Left cardiac atrium (tissue), 4 donors: ENCODE data around the gene AUP1. TPM values are rescaled to one million over a fixed set of nuclear protein-coding genes. Genes with fewer than 3 reads are reported as not detected.
A peak's percentile ranks its signal among the peaks of the same experiment; 100 is the strongest.

Experiments used
- ATAC-seq, 2 donors: fragments of 200-7000 bp; cut with Tn5 transposase; one replicate each; pipeline ENCODE4 v1.9.1; 2020; ENCODE audit warnings: mild to moderate bottlenecking in 2 of 2, moderate library complexity in 2 of 2
- DNase-seq: peaks from one replicate; pipeline ENCODE4 v3.0.0-alpha.2; 2020
- intact Hi-C, 2 donors: fragments of 100-400 bp; cut with DNase I; formaldehyde crosslinking; loops; one replicate each; pipeline versions ENCODE4 v1.14.1 to v1.15.1; 2022 to 2023
- total RNA-seq, 2 donors: library from RNA; stranded (reverse); fragmentation: NEBNext Ultra II Directional; extraction: Animal tissue kit (Norgen Biotek cat#: 25700); gene quantifications; one replicate each; pipeline ENCODE4 v1.2.1, GENCODE V29; 2021
- donor health status: DM: no; HTN: yes; CAD: no.
- donor health status: DM: no; HTN: yes; CAD: no; lungs with severe emphysema.
- donor health status: DM: yes; HTN: yes; CAD: no.
- donor health status: Dilated cardiomyopathy.

Gene AUP1
- total RNA-seq, 2 donors from 2014 or later, result 62.2 to 78.3 TPM

DNA sequence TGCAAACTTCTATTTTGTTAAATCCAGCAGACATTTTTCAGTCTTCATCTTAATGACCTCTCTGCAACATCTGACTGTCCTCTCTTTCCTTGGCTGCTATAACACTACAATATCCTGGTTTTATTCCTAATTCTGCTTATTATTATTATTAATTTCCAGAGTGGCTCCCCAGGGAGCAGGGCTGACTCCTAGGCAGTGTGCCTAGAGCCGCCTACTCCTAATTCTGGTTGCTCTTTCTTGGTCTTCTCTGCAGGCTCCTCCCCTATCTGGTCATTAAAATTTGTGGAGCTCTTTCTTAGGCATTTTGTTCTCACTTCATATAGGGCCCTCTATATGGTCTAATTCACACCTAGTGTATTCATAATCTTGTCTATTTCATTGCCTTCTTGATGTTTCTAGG is 13.5 kb upstream of the AUP1 start:
- ATAC-seq (no peak), DNase-seq (no peak)
- intact Hi-C loops, result no loop called here

GRCh38 chr2:74540291-74540690 is 10.8 kb upstream of the AUP1 start:
- DNase-seq (peak; percentile 81), ATAC-seq (peak; percentile 32 to 74)
- intact Hi-C loops, result no loop called here

GRCh38 chr2:74538881-74539339 is 9.4 kb upstream of the AUP1 start:
- DNase-seq, result no peak

DNA sequence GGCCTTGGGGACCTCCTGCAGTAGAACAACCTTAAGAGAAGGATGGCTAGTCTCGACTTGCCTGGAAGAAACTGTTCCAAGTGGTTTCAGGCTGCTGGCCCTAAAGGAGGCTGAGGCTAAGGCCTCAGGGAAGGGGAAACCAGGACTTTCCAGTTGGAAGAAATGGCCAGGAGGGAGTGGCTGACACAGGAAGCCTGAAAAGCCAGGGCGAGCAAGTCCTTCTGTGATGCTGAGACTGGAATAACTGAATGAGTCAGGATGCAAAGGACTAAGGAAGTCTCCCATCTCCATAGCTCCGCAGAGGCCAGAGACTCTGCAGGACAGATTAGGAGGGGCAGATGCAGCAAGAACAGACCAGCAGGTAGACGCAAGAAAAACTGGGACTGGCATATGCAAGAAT is 7.6 kb upstream of the AUP1 start:
- no peak for DNase-seq
- intact Hi-C loops, result no loop called here
- ATAC-seq, result no peak

More at GRCh38 chr2:74538881-74539339, 9.4 kb upstream of the AUP1 start:
- no peak for ATAC-seq
- intact Hi-C loops, result no loop called here

DNA sequence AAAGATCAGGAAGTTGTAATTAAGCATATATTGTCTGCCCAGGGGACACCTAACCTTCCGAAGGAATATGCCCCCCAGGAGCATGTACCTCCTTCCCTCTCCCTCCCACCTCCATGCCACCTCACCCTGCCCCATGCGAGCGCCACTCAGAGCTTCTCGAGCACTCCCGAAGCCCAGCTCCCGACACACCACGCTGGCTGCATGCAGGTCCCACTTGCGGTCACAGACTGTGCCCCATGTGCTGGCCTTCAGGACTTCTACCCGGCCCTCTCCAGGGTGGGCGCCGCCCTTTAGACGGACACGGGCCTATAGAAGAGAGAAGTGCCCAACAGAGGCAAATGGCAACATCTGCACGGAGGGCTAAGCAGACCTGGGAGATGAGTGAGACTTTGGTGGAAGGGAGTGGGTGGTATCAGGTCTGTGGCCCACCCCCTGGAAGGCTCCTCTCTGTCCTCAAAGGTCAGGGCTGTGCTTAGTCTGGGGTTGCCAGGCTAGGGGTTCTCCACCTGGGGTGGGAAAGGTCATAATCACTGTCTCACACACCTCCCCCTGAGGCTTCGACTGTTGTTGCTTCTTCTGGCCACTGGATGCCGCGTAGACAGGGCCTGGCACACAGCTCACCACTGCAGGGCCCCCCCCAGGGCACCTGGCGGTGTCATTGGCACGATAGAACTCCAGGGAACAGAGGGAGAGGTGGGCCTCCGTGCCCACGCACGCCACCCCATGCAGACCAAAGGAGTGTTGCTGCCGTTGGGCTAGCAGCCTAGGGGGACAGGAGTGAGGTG is 6.9 kb upstream of the AUP1 start:
- intact Hi-C loops, result no loop called here
- ATAC-seq (no peak), DNase-seq (no peak)

- intact Hi-C loops, result no loop called here
- ATAC-seq (no peak), DNase-seq (no peak)
Observed at GRCh38 chr2:74535440-74535965, 6.0 kb upstream of the AUP1 start.

- DNase-seq (no peak), ATAC-seq (no peak)
- intact Hi-C loops, result loop anchor here in 1 of 2 donors (5.0 kb wide), 1 partner anchor 53 kb away; no protein-coding TSS in a partner anchor
Observed at GRCh38 chr2:74534411-74534810, 4.9 kb upstream of the AUP1 start.

- DNase-seq (no peak), ATAC-seq (no peak)
- intact Hi-C loops, result loop anchor here in 1 of 2 donors (5.0 kb wide), 1 partner anchor 54 kb away; no protein-coding TSS in a partner anchor
Observed at GRCh38 chr2:74533464-74533863, 4.0 kb upstream of the AUP1 start.

DNA sequence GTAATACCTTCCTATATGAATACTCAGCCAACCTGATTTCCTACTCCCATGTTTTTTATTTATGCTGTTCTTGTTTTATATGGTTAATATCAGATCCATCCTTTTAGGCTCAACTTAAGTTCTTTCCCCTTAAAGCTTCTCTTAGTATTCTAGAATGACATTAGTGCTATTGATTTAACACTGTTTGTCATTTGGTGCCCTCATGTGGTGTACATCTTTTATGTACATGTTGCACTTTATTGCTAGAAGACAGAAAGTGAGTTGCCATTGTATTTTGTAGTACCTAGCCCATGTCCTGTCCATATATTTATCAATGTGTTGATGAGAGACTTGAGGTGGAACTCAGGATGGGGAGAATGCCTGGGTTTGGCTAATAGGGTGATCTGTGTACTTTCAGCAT is 2.7 kb upstream of the AUP1 start:
- ATAC-seq, result no peak
- DNase-seq, result no peak
- intact Hi-C loops, result loop anchor here in 1 of 2 donors (5.0 kb wide), 1 partner anchor 55 kb away; no protein-coding TSS in a partner anchor

DNA sequence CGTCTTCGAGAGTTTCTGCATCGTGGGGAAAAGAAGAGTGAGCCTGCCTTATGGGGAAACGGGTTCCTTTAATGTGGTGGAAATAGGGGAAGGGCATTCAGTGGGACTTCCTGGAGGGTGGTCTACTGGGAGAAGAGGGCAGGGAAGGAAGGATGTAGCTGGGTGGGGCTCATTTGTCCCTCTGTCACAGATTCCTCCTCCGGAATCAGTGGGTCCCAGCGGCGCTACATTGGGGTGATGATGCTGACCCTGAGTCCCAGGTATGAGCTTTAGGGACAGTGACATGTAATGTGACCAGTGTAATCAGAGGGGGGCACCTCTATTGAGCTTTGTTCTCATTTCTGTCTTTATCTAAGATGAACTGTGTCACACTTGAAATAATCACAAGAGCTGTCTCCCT is 2.2 kb upstream of the AUP1 start:
- intact Hi-C loops, result loop anchor here in 1 of 2 donors (5.0 kb wide), 1 partner anchor 56 kb away; no protein-coding TSS in a partner anchor
- DNase-seq (no peak), ATAC-seq (no peak)

GRCh38 chr2:74530239-74531187 is 1.0 kb upstream of the AUP1 start:
- intact Hi-C loops, result loop anchor here in 1 of 2 donors (5.0 kb wide), 1 partner anchor 57 kb away; no protein-coding TSS in a partner anchor
- no peak for DNase-seq

GRCh38 chr2:74528600-74529356 is 728 bp downstream of the AUP1 start:
- intact Hi-C loops, result loop anchor here in 1 of 2 donors (2.0 kb wide), 1 partner anchor 18 kb away; no protein-coding TSS in a partner anchor
- DNase-seq (no peak), ATAC-seq (peak; percentile 0 to 1)

More at GRCh38 chr2:74530239-74531187, 1.0 kb upstream of the AUP1 start:
- peak; percentile 34 to 53 for ATAC-seq

DNA sequence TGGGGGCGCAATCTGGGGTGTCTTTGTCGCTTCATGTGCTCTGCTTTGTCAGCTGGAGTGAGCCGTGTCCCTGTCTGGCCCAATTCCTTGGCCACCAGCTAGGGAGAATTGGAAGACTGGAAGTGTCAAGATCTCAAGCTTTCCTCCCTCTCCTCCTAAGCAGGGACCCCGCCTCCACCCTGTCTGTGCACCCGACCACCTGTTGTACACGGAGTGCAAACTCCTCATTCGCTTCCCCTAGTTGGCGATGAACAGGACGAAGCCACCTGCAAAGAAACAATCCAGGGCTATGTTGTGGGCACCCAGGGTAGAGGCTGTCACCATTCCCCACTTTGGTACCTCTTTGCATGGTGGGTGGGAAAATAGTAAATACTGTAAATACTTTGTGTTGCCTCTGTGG is 1.8 kb downstream of the AUP1 start:
- ATAC-seq (no peak), DNase-seq (no peak)
- intact Hi-C loops, result loop anchor here in 1 of 2 donors (2.0 kb wide), 1 partner anchor 17 kb away; no protein-coding TSS in a partner anchor

GRCh38 chr2:74526649-74527230 is 2.8 kb downstream of the AUP1 start:
- no peak for ATAC-seq
- intact Hi-C loops, result no loop called here
- no peak for DNase-seq

DNA sequence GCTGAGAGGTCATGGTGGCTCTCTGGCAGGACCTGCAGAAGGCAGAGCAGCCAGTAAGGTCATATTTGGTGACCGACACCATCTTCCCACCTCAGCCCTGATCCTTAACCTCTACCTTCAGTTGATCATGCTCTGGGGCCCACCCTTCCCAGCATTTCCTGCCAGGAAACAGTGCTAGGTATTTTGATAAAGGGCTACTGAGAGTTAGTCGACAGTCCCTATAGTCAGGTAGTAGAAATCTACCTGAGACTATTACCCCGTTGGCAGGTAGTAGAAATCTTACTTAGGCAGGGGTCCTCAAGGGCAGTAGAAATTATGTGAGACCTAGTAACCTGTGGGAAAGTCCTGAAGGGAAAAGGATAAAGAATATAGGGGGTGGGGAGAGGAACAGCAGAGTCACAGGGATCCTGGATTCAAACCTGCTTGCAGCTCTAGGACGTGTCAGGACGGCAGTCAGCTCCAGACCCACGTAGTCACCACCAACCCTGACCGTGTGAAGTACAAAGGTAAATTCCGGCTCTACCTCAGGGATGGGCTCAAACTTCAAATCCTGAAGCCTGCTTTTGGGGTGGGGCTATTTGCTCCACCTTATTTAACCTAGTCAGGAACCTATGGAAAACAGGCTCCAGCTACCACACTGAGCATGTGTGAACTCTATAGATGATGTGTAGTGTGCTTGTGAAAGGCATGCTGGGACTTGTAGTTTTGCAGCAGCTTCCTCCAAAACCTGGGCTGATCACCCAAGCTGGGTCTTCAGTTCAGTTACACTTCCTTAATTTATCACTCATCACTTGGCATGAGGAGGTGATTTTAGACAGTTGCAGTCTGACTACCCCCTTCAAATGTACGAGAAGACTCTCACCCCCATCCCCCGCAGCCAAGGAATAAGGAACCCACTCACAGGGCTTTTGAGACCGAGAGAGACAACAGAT is 3.5 kb downstream of the AUP1 start, which contains the start of gene DQX1:
Gene DQX1 (minus strand): TSS at position 515 of the 932 bp plus-strand sequence. CDS start 502 bp downstream, at position 13.
- intact Hi-C loops, result no loop called here
- ATAC-seq, result no peak
- DNase-seq, result no peak

DNA sequence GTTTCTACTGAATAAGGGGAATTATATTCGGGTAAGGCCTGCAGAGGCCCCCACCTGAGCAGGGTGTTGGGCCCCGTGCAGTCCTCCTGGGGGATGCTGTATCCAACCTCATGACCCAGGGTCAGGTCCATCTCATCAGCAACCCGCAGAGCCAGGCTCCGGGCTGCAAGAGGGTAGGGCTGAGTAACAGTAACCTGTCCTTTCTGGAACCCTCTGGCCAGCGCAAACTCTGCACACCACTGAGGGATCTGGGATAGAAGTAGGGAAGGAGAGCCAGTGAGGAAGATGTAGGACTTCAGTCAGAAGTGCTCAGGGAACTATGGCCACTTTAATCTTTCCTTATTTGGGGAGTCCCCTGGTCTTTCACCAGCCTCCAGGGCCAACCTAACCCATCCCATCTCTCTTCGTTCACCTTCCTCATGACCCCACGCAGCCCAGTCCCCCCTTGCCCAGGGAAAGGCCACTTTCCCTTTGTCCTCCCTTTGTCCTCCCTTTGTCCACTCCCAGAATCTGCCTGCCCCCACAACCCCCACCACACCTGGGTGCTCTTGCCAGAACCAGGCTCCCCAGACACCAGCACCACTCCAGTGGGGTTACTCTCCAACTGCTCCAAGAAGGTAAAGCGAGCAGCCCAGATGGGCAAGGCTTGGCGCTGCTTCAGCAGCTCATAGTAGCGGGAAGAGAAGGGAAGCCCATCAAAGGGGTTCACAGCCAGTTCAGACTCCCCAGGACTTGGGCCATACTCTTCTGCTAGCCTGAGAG is 4.4 kb downstream of the AUP1 start:
- ATAC-seq (no peak), DNase-seq (no peak)
- intact Hi-C loops, result no loop called here
